ENCODE measurements around the gene CACNA1G. TPM values are rescaled to one million over a fixed set of nuclear protein-coding genes. Genes with fewer than 3 reads are reported as not detected.
A peak's percentile ranks its signal among the peaks of the same experiment; 100 is the strongest.

Gene CACNA1G
- total RNA-seq, 1 donor from 2014 or later, result 4.9 TPM

GRCh38 chr17:50540560-50541401, 19.7 kb upstream of the CACNA1G start:
- Histone ChIP-seq H3K27me3 (no peaks in the 10 kb centered on the region), H3K9me3 (no peaks in the 10 kb centered on the region), H3K4me3 (peak overlapping the region in 1 of 2 donors; percentile 50), H3K4me1 (peaks cover 30% of the 10 kb centered on the region), H3K36me3 (peaks cover 0 to 10% of the 10 kb centered on the region in 2 donors), H3K27ac (peak overlapping the region; percentile 76)
- intact Hi-C loops (cut with DNase I), result loop anchor here (5.0 kb wide), 1 partner anchor 58 kb away; no protein-coding TSS in a partner anchor
- no peak for DNase-seq (ENCODE audit: extremely low spot score in 2 of 2)
- TF ChIP-seq CTCF (IDR thresholded peaks at IDR 0.05) (no peak), POLR2A (IDR thresholded peaks at IDR 0.05) (no peak), POLR2AphosphoS5 (IDR thresholded peaks at IDR 0.05; ENCODE audit: insufficient read depth in 1 of 2, low read depth in 1 of 2) (no peak)

GRCh38 chr17:50541402-50541715, 19.2 kb upstream of the CACNA1G start:
- no peaks in the 10 kb centered on the region for H3K9me3 ChIP-seq
- H3K4me1 ChIP-seq, result peaks cover 30% of the 10 kb centered on the region
- H3K4me3 ChIP-seq, result peak overlapping the region; percentile 50 to 56
- no peak for DNase-seq (ENCODE audit: extremely low spot score in 2 of 2)
- H3K36me3 ChIP-seq, result peaks cover 0 to 10% of the 10 kb centered on the region in 2 donors
- intact Hi-C loops (cut with DNase I), result loop anchor here (5.0 kb wide), 1 partner anchor 59 kb away; no protein-coding TSS in a partner anchor
- TF ChIP-seq POLR2A (IDR thresholded peaks at IDR 0.05) (no peak), CTCF (IDR thresholded peaks at IDR 0.05) (no peak), POLR2AphosphoS5 (IDR thresholded peaks at IDR 0.05; ENCODE audit: insufficient read depth in 1 of 2, low read depth in 1 of 2) (no peak)
- H3K27me3 ChIP-seq, result no peaks in the 10 kb centered on the region
- H3K27ac ChIP-seq, result peak overlapping the region; percentile 76

GRCh38 chr17:50541716-50542688, 18.5 kb upstream of the CACNA1G start:
- intact Hi-C loops (cut with DNase I), result loop anchor here (5.0 kb wide), 1 partner anchor 60 kb away; no protein-coding TSS in a partner anchor
- Histone ChIP-seq H3K4me1 (peaks cover 35% of the 10 kb centered on the region), H3K27ac (peak overlapping the region; percentile 76), H3K27me3 (no peaks in the 10 kb centered on the region), H3K9me3 (no peaks in the 10 kb centered on the region), H3K36me3 (peaks cover 0 to 10% of the 10 kb centered on the region in 2 donors), H3K4me3 (peak overlapping the region; percentile 50 to 56)
- TF ChIP-seq POLR2AphosphoS5 (IDR thresholded peaks at IDR 0.05; ENCODE audit: insufficient read depth in 1 of 2, low read depth in 1 of 2), result peak in 1 of 2 donors; percentile 60
- TF ChIP-seq POLR2A (IDR thresholded peaks at IDR 0.05), result peak in 1 of 2 donors; percentile 25
- peak in 1 of 3 experiments; percentile 13 for TF ChIP-seq CTCF (IDR thresholded peaks at IDR 0.05)
- DNase-seq (ENCODE audit: extremely low spot score in 2 of 2), result no peak

- Histone ChIP-seq H3K27me3 (no peaks in the 10 kb centered on the region), H3K9me3 (no peaks in the 10 kb centered on the region), H3K4me3 (peak overlapping the region in 1 of 2 donors; percentile 50), H3K4me1 (peaks cover 45% of the 10 kb centered on the region), H3K27ac (no peak overlapping the region), H3K36me3 (peaks cover 0 to 8% of the 10 kb centered on the region in 2 donors)
- no peak for DNase-seq (ENCODE audit: extremely low spot score in 2 of 2)
- intact Hi-C loops (cut with DNase I), result loop anchor here (5.0 kb wide), 1 partner anchor 61 kb away; no protein-coding TSS in a partner anchor
- TF ChIP-seq CTCF (IDR thresholded peaks at IDR 0.05), result no peak
- peak in 1 of 2 donors; percentile 30 for TF ChIP-seq POLR2AphosphoS5 (IDR thresholded peaks at IDR 0.05; ENCODE audit: insufficient read depth in 1 of 2, low read depth in 1 of 2)
- TF ChIP-seq POLR2A (IDR thresholded peaks at IDR 0.05), result no peak
These were observed 17.4 kb upstream of the CACNA1G start for GRCh38 chr17:50542795-50543774.

Measured in vagina (tissue), 2 donors.